HepG2 (cell line): ENCODE measurements around the gene TNP2. TPM values are rescaled to one million over a fixed set of nuclear protein-coding genes. Genes with fewer than 3 reads are reported as not detected.

Experiments used
- CC2D1A ChIP-seq: sonication (generic); formaldehyde crosslinking; IDR thresholded peaks from 2 replicates; pipeline ENCODE4 v1.8.1; 2023; ENCODE audit warnings: mild to moderate bottlenecking, missing genetic modification reagents
- FOXO1 ChIP-seq: sonication (generic); formaldehyde crosslinking; IDR thresholded peaks from 2 replicates; pipeline ENCODE4 v1.4.0; 2020; ENCODE audit warnings: missing genetic modification reagents
- HDAC1 ChIP-seq: sonication (generic); formaldehyde crosslinking; IDR thresholded peaks from 2 replicates; pipeline ENCODE4 v1.5.1; 2020; ENCODE audit warnings: mild to moderate bottlenecking, missing genetic modification reagents
- HDAC6 ChIP-seq: fragments of 200-600 bp; sonication (generic); IDR thresholded peaks from 2 replicates; pipeline ENCODE4 v1.7.0; 2017; ENCODE audit warnings: mild to moderate bottlenecking, antibody characterized with exemption, low read length, low read depth
- HINFP ChIP-seq: sonication (generic); formaldehyde crosslinking; IDR thresholded peaks from 2 replicates; pipeline ENCODE4 v1.4.0; 2020; ENCODE audit warnings: low read depth, mild to moderate bottlenecking, missing genetic modification reagents
- KAT2B ChIP-seq: fragments of 150-350 bp; IDR thresholded peaks from 2 replicates; pipeline ENCODE4 v1.6.1; 2014; ENCODE audit warnings: low read depth, low read length, borderline replicate concordance
- NFAT5 ChIP-seq: sonication (generic); formaldehyde crosslinking; IDR thresholded peaks from 2 replicates; pipeline ENCODE4 v1.4.0; 2020; ENCODE audit warnings: missing genetic modification reagents
- PBX3 ChIP-seq: sonication (generic); formaldehyde crosslinking; IDR thresholded peaks from 2 replicates; pipeline ENCODE4 v1.8.1; 2023; ENCODE audit warnings: missing genetic modification reagents, inconsistent platforms, borderline replicate concordance
- POGK ChIP-seq: sonication (generic); formaldehyde crosslinking; conservative IDR thresholded peaks from 2 replicates; pipeline ENCODE4 v1.8.0; 2022; ENCODE audit warnings: mild to moderate bottlenecking, moderate library complexity, missing genetic modification reagents
- SALL1 ChIP-seq: sonication (generic); formaldehyde crosslinking; IDR thresholded peaks from 2 replicates; pipeline ENCODE4 v1.8.0; 2022; ENCODE audit warnings: mild to moderate bottlenecking, missing genetic modification reagents
- SMAD3 ChIP-seq: sonication (generic); formaldehyde crosslinking; IDR thresholded peaks from 2 replicates; pipeline ENCODE4 v1.4.0; 2020; ENCODE audit warnings: missing genetic modification reagents
- SRSF1 ChIP-seq: fragments of 200-400 bp; formaldehyde crosslinking; optimal IDR thresholded peaks from 2 replicates; pipeline ENCODE3; 2017; ENCODE audit warnings: mild to moderate bottlenecking, low read depth, low read length, moderate library complexity
- TP53 ChIP-seq: sonication (generic); formaldehyde crosslinking; conservative IDR thresholded peaks from 2 replicates; pipeline ENCODE4 v1.4.0; 2020; ENCODE audit warnings: missing genetic modification reagents
- ZNF331 ChIP-seq: sonication (generic); formaldehyde crosslinking; IDR thresholded peaks from 2 replicates; pipeline ENCODE4 v1.4.0; 2020; ENCODE audit warnings: missing genetic modification reagents
- ZNF543 ChIP-seq: sonication (generic); formaldehyde crosslinking; IDR thresholded peaks from 2 replicates; pipeline ENCODE4 v1.4.0; 2020; ENCODE audit warnings: mild to moderate bottlenecking, missing genetic modification reagents
- ZNF547 ChIP-seq: sonication (generic); formaldehyde crosslinking; IDR thresholded peaks from 2 replicates; pipeline ENCODE4 v1.5.1; 2020; ENCODE audit warnings: mild to moderate bottlenecking, missing genetic modification reagents
- ZNF549 ChIP-seq: sonication (generic); formaldehyde crosslinking; IDR thresholded peaks from 2 replicates; pipeline ENCODE4 v1.5.0; 2020; ENCODE audit warnings: missing genetic modification reagents
- ZNF556 ChIP-seq: sonication (generic); formaldehyde crosslinking; IDR thresholded peaks from 2 replicates; pipeline ENCODE4 v1.4.0; 2020; ENCODE audit warnings: mild to moderate bottlenecking, missing genetic modification reagents, borderline replicate concordance
- ZNF7 ChIP-seq: IDR thresholded peaks from 2 replicates; pipeline ENCODE4 v1.6.1; 2016; ENCODE audit warnings: missing biosample characterization, missing genetic modification reagents
- polyA plus RNA-seq, 8 experiments: library from polyadenylated mRNA; depleted of rRNA in 3 of 8; stranded (reverse) in 7 of 8; unstranded in 1 of 8; fragments of >200 nt; fragmentation: Illumina TruSeq in 4 of 8; extraction: Trizol in 4 of 8; gene quantifications; 2 replicates each; pipeline versions ENCODE4 v1.2.1 to v1.2.3, GENCODE V29; 2011 to 2016; ENCODE audit warnings: low read depth in 4 of 8, missing spikeins in 1 of 8, mixed read lengths in 1 of 8; ENCODE audit not compliant: insufficient read depth in 1 of 8
- total RNA-seq, 5 experiments: library from RNA; depleted of rRNA; stranded (reverse); fragments of >200 nt; fragmentation: Illumina TruSeq; extraction: Trizol; gene quantifications; 2 replicates each; pipeline ENCODE4 v1.2.3, GENCODE V29; 2016; ENCODE audit warnings: low read depth in 1 of 5

Gene TNP2
- total and polyA plus RNA-seq, 2 of the 13 experiments (the other 11 are each of a cell fraction or from before 2014, with no cell fraction given), result not detected

GRCh38 chr16:11224096-11224893 lies 44.8 kb downstream of the TNP2 start (continued):
- TF ChIP-seq SMAD3 (CRISPR knock-in tag), result 0 out of 2 replicates have a peak, but pooled peaks have one; percentile 53
- no peak; the same call in 1 of the 2 replicates for TF ChIP-seq FOXO1 (CRISPR knock-in tag)
- no peak for TF ChIP-seq CC2D1A (CRISPR knock-in tag)
- no peak for TF ChIP-seq POGK (CRISPR knock-in tag)
- TF ChIP-seq HDAC1 (CRISPR knock-in tag), result no peak
- TF ChIP-seq HINFP (CRISPR knock-in tag), result no peak
- no peak for TF ChIP-seq ZNF7
- 0 out of 2 replicates have a peak, but pooled peaks have one; percentile 22 for TF ChIP-seq NFAT5 (CRISPR knock-in tag)
- no peak for TF ChIP-seq ZNF549 (CRISPR knock-in tag)
- peak; percentile 79 for TF ChIP-seq SALL1
- no peak for TF ChIP-seq KAT2B
- no peak for TF ChIP-seq HDAC6
- TF ChIP-seq ZNF543 (CRISPR knock-in tag), result no peak
- no peak for TF ChIP-seq PBX3 (CRISPR knock-in tag)
- no peak for TF ChIP-seq SRSF1
- 0 out of 2 replicates have a peak, but pooled peaks have one; percentile 37 for TF ChIP-seq TP53 (CRISPR knock-in tag)
- no peak; the same call in 1 of the 2 replicates for TF ChIP-seq ZNF556 (CRISPR knock-in tag)
- no peak for TF ChIP-seq ZNF547 (CRISPR knock-in tag)
- TF ChIP-seq ZNF331 (CRISPR knock-in tag), result peak; percentile 44; the same call in 1 of the 2 replicates
